OCI-LY7 (cell line): Measurements from ENCODE around the gene RTEL1.

ENCODE experiments used
- CTCF ChIP-seq: fragments of 200-600 bp; sonication (generic); conservative IDR thresholded peaks from 2 replicates; pipeline ENCODE4 v1.5.1; 2014; ENCODE audit warnings: mild to moderate bottlenecking, antibody characterized with exemption, low read length, moderate library complexity, mixed read lengths
- EZH2phosphoT487 ChIP-seq: fragments of 200-600 bp; sonication (generic); IDR thresholded peaks from 2 replicates; pipeline ENCODE4 v1.6.1; 2018; ENCODE audit warnings: low read depth, borderline replicate concordance, mild to moderate bottlenecking, mixed run types, antibody characterized with exemption, low read length, moderate library complexity, mixed read lengths

GRCh38 chr20:63665708-63666107 is 7.6 kb downstream of the RTEL1 start:
- TF ChIP-seq CTCF (no peak), EZH2phosphoT487 (no peak)
